Body of pancreas (tissue), 4 donors: ENCODE measurements around the gene GINS2. TPM values are rescaled to one million over a fixed set of nuclear protein-coding genes. Genes with fewer than 3 reads are reported as not detected.

Experiments
- ATAC-seq: fragments of 150-250 bp; one replicate; pipeline ENCODE4 v1.9.1; 2016
- DNase-seq, 4 donors: peaks; one replicate each; pipeline ENCODE4 v3.0.0-alpha.2; 2019
- H3K27ac ChIP-seq, 4 donors: fragments of 200-600 bp; sonication (generic); 1 replicate in 3 of 4; 2 replicates in 1 of 4; pipeline versions ENCODE4 v1.5.1 to v1.6.1; 2016 to 2019; ENCODE audit warnings: mild to moderate bottlenecking in 1 of 4, mixed read lengths in 1 of 4, moderate library complexity in 1 of 4
- H3K27me3 ChIP-seq, 2 donors: fragments of 200-600 bp; sonication (generic); one replicate each; pipeline ENCODE4 v1.6.0; 2016; ENCODE audit warnings: mild to moderate bottlenecking in 1 of 2
- H3K36me3 ChIP-seq, 2 donors: fragments of 200-600 bp; sonication (generic); replicated peaks in 1 of 2; 2 replicates each; pipeline ENCODE4 v1.5.1; 2016; ENCODE audit warnings: low read depth in 2 of 2; ENCODE audit not compliant: insufficient read depth in 1 of 2
- H3K4me1 ChIP-seq: fragments of 200-600 bp; sonication (generic); one replicate; pipeline ENCODE4 v1.6.0; 2016
- H3K4me3 ChIP-seq, 2 donors: fragments of 200-600 bp; sonication (generic); 1 replicate in 1 of 2; 2 replicates in 1 of 2; pipeline ENCODE4 v1.5.1; 2016 to 2019
- H3K9me3 ChIP-seq, 3 donors: fragments of 200-600 bp; sonication (generic); 1 replicate in 2 of 3; 2 replicates in 1 of 3; pipeline ENCODE4 v1.5.1; 2016
- CTCF ChIP-seq, 7 experiments: fragments of 450-650 bp in 4 of 7; fragments of 200-600 bp in 3 of 7; sonication (generic) in 3 of 7; IDR thresholded peaks; one replicate each; pipeline ENCODE4 v1.5.1; 2016 to 2019; ENCODE audit warnings: antibody characterized with exemption in 7 of 7
- POLR2A ChIP-seq, 3 donors: fragments of 450-650 bp; IDR thresholded peaks; one replicate each; pipeline ENCODE4 v1.6.1; 2016; ENCODE audit warnings: antibody characterized with exemption in 3 of 3, mild to moderate bottlenecking in 2 of 3
- WGBS, 2 donors: methylation state at CpG; one replicate each; pipeline ENCODE4 v1.1.5; 2017; 5-methylcytosine and 5-hydroxymethylcytosine counted together
- intact Hi-C: fragments of 100-400 bp; cut with DNase I; formaldehyde crosslinking; loops from one replicate; pipeline ENCODE4 v1.15.1; 2023
- total RNA-seq, 2 donors: library from RNA; depleted of rRNA; stranded (reverse); fragments of >200 nt; gene quantifications; one replicate each; pipeline ENCODE4 v1.1.0, GENCODE V29; 2016

Gene GINS2
- total RNA-seq, 2 donors from 2014 or later, result 0.26 to 0.33 TPM

GRCh38 chr16:85686912-85687591 is 1.7 kb downstream of the GINS2 start:
- DNase-seq (no peak), ATAC-seq (no peak)
- Histone ChIP-seq H3K36me3 (no peaks in the 10 kb centered on the region), H3K9me3 (no peaks in the 10 kb centered on the region), H3K4me3 (no peak overlapping the region), H3K27ac (no peak overlapping the region), H3K4me1 (peaks cover 23% of the 10 kb centered on the region), H3K27me3 (no peaks in the 10 kb centered on the region)
- WGBS, 2 donors, result 78 to 79% methylated on average over 15 of the region's 15 CpGs
- TF ChIP-seq CTCF (IDR thresholded peaks at IDR 0.05) (no peak), POLR2A (IDR thresholded peaks at IDR 0.05) (no peak)
- intact Hi-C loops, result no loop called here

- WGBS, 2 donors, result 100% methylated on average over 1 to 2 of the region's 2 CpGs
- H3K4me3 ChIP-seq, result no peak overlapping the region
- no peaks in the 10 kb centered on the region for H3K27me3 ChIP-seq
- DNase-seq (no peak), ATAC-seq (no peak)
- TF ChIP-seq POLR2A (IDR thresholded peaks at IDR 0.05), result no peak
- TF ChIP-seq CTCF (IDR thresholded peaks at IDR 0.05), result no peak
- intact Hi-C loops, result no loop called here
- H3K27ac ChIP-seq, result no peak overlapping the region
- H3K36me3 ChIP-seq, result no peaks in the 10 kb centered on the region
- H3K4me1 ChIP-seq, result peaks cover 18% of the 10 kb centered on the region
- H3K9me3 ChIP-seq, result no peaks in the 10 kb centered on the region
Observed at GRCh38 chr16:85685251-85685650, 3.5 kb downstream of the GINS2 start.

GRCh38 chr16:85683363-85683762 is 5.4 kb downstream of the GINS2 start:
- TF ChIP-seq POLR2A (IDR thresholded peaks at IDR 0.05) (no peak), CTCF (IDR thresholded peaks at IDR 0.05) (no peak)
- intact Hi-C loops, result no loop called here

GRCh38 chr16:85682516-85682915 is 6.2 kb downstream of the GINS2 start:
- no peak for DNase-seq
- Histone ChIP-seq H3K36me3 (no peaks in the 10 kb centered on the region), H3K4me1 (peaks cover 9% of the 10 kb centered on the region), H3K27ac (no peak overlapping the region), H3K4me3 (no peak overlapping the region), H3K27me3 (no peaks in the 10 kb centered on the region), H3K9me3 (no peaks in the 10 kb centered on the region)
- ATAC-seq, result no peak
- intact Hi-C loops, result no loop called here
- 59 to 75% methylated on average over 8 to 9 of the region's 9 CpGs for WGBS, 2 donors
- TF ChIP-seq POLR2A (IDR thresholded peaks at IDR 0.05), result no peak
- no peak for TF ChIP-seq CTCF (IDR thresholded peaks at IDR 0.05)

More at GRCh38 chr16:85683363-85683762, 5.4 kb downstream of the GINS2 start:
- H3K36me3 ChIP-seq, result no peaks in the 10 kb centered on the region
- no peak overlapping the region for H3K4me3 ChIP-seq
- no peak for DNase-seq
- H3K9me3 ChIP-seq, result no peaks in the 10 kb centered on the region
- no peak overlapping the region for H3K27ac ChIP-seq
- H3K27me3 ChIP-seq, result no peaks in the 10 kb centered on the region
- peaks cover 9% of the 10 kb centered on the region for H3K4me1 ChIP-seq
- ATAC-seq, result no peak

GRCh38 chr16:85681255-85681654 is 7.5 kb downstream of the GINS2 start:
- no peaks in the 10 kb centered on the region for H3K36me3 ChIP-seq
- H3K4me1 ChIP-seq, result peaks cover 9% of the 10 kb centered on the region
- no peak overlapping the region for H3K4me3 ChIP-seq
- intact Hi-C loops, result no loop called here
- H3K27ac ChIP-seq, result no peak overlapping the region
- ATAC-seq (no peak), DNase-seq (no peak)
- no peak for TF ChIP-seq POLR2A (IDR thresholded peaks at IDR 0.05)
- TF ChIP-seq CTCF (IDR thresholded peaks at IDR 0.05), result no peak
- 79 to 85% methylated on average over 8 of the region's 8 CpGs for WGBS, 2 donors
- H3K27me3 ChIP-seq, result no peaks in the 10 kb centered on the region
- H3K9me3 ChIP-seq, result no peaks in the 10 kb centered on the region
